Epithelial cell of esophagus (primary cell): ENCODE results near the gene FCN2.

Source experiments
- DNase-seq: peaks from one replicate; pipeline ENCODE4 v3.0.0; 2010; ENCODE audit warnings: low read depth
- H3K4me3 ChIP-seq: 2 replicates; pipeline ENCODE4 v1.5.1; 2011; ENCODE audit warnings: mild to moderate bottlenecking, low read length, control low read depth
- TF ChIP-seq, protein P1 (sequence below): IDR thresholded peaks from 2 replicates; pipeline ENCODE4 v1.5.1; 2011; ENCODE audit warnings: low read depth, mild to moderate bottlenecking, low read length, control low read depth, inconsistent platforms; ENCODE audit not compliant: insufficient read depth; ENCODE audit errors: missing control alignments

The FCN2 gene

DNA sequence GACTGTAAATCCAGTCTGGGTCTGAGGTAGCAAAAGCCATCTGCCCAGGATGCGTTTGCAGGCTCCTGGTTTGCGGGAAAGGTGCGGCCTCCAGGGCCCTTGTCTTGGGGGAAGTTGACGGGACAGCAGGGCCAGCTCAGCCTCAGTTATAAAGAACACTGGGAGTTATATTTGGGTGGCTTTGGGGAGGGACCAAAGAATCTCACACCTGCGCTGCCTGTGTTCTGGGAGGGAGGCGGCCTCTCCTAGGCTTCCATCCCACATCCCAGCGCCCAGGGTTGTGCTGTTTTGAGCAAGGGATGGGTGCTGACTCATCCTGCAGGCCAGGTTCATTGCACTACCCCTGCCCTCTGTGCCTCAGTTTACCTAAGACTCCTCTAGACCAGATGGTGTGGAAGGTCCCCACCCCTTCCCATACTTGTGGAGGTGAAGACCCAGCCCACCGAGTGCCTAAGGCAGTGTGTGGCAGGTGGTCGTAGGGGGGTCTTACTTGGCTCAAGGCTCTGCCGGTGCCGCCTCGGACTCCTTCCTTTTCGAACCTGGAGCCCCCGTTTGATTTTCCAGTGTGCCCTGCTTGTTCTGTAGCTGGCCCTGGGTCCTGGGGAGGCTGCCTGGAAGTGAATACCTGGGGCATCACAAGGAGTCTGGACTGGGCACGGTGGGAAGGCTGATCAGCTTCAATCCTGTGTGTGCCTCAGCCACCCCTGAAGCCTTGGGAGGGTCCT is 39.3 kb upstream of the FCN2 start:
- TF ChIP-seq, protein P1, sequence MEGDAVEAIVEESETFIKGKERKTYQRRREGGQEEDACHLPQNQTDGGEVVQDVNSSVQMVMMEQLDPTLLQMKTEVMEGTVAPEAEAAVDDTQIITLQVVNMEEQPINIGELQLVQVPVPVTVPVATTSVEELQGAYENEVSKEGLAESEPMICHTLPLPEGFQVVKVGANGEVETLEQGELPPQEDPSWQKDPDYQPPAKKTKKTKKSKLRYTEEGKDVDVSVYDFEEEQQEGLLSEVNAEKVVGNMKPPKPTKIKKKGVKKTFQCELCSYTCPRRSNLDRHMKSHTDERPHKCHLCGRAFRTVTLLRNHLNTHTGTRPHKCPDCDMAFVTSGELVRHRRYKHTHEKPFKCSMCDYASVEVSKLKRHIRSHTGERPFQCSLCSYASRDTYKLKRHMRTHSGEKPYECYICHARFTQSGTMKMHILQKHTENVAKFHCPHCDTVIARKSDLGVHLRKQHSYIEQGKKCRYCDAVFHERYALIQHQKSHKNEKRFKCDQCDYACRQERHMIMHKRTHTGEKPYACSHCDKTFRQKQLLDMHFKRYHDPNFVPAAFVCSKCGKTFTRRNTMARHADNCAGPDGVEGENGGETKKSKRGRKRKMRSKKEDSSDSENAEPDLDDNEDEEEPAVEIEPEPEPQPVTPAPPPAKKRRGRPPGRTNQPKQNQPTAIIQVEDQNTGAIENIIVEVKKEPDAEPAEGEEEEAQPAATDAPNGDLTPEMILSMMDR: no peak
- no peak for DNase-seq
- no peak overlapping the region for H3K4me3 ChIP-seq

DNA sequence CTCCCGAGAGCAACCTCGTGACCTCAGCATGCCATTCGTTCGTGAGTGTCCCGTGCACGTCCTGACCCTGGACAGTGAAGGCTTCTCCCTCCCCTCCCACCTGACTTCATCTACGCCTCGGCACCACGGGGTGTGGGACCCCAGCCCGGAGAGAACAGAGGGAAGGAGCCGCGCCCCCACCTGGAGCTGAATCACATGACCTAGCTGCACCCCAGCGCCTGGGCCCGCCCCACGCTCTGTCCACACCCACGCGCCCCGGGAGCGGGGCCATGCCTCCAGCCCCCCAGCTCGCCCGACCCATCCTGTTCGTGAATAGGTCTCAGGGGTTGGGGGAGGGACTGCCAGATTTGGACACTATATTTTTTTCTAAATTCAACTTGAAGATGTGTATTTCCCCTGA is 38.3 kb upstream of the FCN2 start:
- DNase-seq: no peak
- H3K4me3 ChIP-seq: no peak overlapping the region
- TF ChIP-seq, protein P1: no peak

DNA sequence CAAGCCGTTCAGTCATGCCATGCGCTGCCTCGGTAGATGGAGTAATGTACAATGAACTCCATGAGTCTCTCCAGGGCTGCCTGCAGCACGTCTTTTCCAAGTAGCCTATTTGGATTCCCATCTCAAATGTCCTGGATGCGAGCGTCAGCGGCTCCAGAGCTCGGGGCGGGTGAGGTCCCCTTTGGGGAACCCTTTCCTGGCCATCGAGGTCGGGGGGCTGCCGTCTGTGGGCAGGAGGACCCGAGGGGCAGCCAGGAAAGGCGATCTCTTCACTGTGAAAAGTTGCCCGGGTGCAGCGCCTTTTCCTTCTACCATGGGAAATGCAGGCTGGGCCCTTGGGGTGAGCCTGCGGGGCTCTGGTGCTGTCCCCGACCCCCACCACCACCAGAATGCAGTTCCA is 36.9 kb upstream of the FCN2 start:
- DNase-seq: no peak
- H3K4me3 ChIP-seq: no peak overlapping the region

DNA sequence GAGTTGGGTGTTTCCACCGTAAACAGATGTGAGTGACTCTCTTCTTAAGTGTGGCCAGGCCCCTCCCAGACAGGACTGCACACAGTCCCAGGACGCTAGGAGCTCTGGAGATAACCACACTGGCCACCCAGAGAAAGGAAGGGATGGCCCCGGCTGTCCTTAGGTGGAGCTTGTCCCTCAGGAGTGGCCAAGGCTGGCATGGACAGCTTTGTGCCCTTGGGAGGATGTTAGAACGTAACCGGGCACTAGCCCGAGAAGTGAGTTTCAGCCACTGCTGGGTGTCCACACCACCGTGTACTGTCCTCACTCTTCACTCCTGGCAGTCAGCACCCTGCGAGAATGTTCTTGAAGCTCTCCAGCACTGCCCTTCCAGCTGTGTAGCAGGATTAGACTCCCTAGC is 35.8 kb upstream of the FCN2 start:
- TF ChIP-seq, protein P1: no peak
- no peak overlapping the region for H3K4me3 ChIP-seq
- DNase-seq: no peak

More for the DNA sequence above, 36.9 kb upstream of the FCN2 start:
- TF ChIP-seq, protein P1: no peak

DNA sequence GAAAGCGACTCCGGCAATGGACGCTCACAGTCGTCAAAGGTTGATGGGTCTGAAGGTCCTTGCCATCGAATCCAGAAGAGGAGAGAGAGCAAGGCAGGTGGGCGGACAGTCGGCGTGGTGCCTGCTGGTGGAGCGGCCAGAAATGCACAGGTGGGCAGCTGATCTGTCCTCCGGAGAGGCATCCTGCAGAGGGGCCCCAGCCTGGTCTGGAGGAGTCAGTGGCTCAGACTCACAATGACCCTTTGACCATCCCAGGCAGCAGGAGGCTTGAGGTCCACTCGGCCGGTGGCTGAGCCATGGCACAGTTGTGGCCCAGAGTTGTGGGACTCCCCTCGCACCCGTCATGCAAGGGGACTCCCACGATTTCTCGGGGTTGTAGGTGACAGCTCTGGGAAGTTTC is 34.4 kb upstream of the FCN2 start:
- no peak overlapping the region for H3K4me3 ChIP-seq
- TF ChIP-seq, protein P1: no peak
- no peak for DNase-seq

DNA sequence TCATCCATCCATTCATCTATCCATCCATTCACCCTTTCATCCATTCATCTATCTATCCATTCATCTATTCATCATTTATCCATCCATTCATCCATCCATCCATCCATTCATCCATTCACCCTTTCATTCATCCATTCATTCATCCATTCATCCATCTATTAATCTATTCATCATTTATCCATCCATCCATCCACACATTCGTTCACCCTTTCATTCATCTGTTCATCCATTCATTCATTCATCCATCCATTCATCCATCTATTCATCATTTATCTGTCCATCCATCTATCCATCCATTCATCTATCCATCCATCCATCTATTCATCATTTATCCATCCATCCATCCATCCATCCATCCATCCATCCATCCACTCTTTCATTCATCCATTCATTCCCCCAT is 33.9 kb upstream of the FCN2 start:
- TF ChIP-seq, protein P1: no peak
- DNase-seq: no peak
- H3K4me3 ChIP-seq: no peak overlapping the region

DNA sequence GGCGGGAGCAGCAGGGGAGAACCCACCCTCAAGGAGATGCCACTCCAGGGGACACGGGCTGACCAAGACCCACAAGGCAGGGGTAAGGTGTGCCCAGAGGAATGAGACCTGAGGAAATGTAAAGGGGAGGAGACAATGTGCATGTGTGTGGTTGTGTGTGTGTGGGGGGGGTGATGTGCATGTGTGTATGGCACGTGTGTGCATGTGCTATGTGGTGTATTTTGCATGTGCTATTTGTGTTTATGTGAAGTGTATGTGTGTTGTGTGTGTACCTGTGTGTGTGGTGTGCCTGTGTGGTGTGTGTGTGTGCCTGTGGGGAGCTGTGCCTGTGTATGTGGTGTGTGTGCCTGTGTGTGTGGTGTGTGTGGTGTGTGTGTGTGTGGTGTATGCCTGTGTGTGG is 33.5 kb upstream of the FCN2 start:
- TF ChIP-seq, protein P1: no peak
- H3K4me3 ChIP-seq: no peak overlapping the region
- no peak for DNase-seq
